Measurements from ENCODE around the gene KCNIP1. TPM values are rescaled to one million over a fixed set of nuclear protein-coding genes. Genes with fewer than 3 reads are reported as not detected.

The KCNIP1 gene
- polyA plus RNA-seq, 1 donor (not counting 4 experiments of a cell fraction or from before 2014, with no cell fraction given): not detected

GRCh38 chr5:170496662-170497028 is 7.2 kb upstream of the KCNIP1 start:
- Histone ChIP-seq H3K36me3 (ENCODE audit: control insufficient read depth in 2 of 2, extremely low read depth in 1 of 2, insufficient read depth in 2 of 2, low read length in 2 of 2) (no peaks in the 10 kb centered on the region), H3K9me1 (ENCODE audit: control insufficient read depth, extremely low read depth, insufficient read depth, low read length) (no peaks in the 10 kb centered on the region), H3K4me1 (ENCODE audit: control insufficient read depth, extremely low read depth, insufficient read depth, low read length) (peaks cover 27% of the 10 kb centered on the region), H3K4me3 (ENCODE audit: control insufficient read depth in 2 of 3, extremely low read depth in 1 of 3, insufficient read depth in 2 of 3, low read depth in 1 of 3, low read length in 3 of 3) (no peak overlapping the region), H3K27ac (ENCODE audit: control insufficient read depth, insufficient read depth, low read length) (no peak overlapping the region), H3K9me3 (ENCODE audit: control insufficient read depth, low read depth, low read length) (peaks cover 4% of the 10 kb centered on the region), H3K4me2 (ENCODE audit: control insufficient read depth, extremely low read depth, insufficient read depth, low read depth, low read length) (no peak overlapping the region), H4K20me1 (ENCODE audit: control insufficient read depth, extremely low read depth, insufficient read depth, low read length) (no peaks in the 10 kb centered on the region), H3K79me2 (ENCODE audit: control insufficient read depth, insufficient read depth, low read length) (no peaks in the 10 kb centered on the region), H3K27me3 (ENCODE audit: control insufficient read depth, extremely low read depth, insufficient read depth, low read length) (no peaks in the 10 kb centered on the region), H2AFZ (ENCODE audit: control insufficient read depth, low read length) (no peak overlapping the region), H3K9ac (ENCODE audit: control insufficient read depth, extremely low read depth, insufficient read depth, low read length) (no peak overlapping the region)
- TF ChIP-seq EZH2 (IDR thresholded peaks at IDR 0.05; ENCODE audit: low read length) (no peak), CTCF (optimal IDR thresholded peaks at IDR 0.05 in 1 of 3, IDR thresholded peaks at IDR 0.05 in 1 of 3, conservative IDR thresholded peaks at IDR 0.05 in 1 of 3; ENCODE audit: extremely low read depth in 1 of 3, insufficient read depth in 2 of 3, low read length in 3 of 3) (no peak)
- no peak for FAIRE-seq
- no peak for DNase-seq (ENCODE audit: low read depth, low spot score)
- dilution Hi-C loops (cut with MboI; ENCODE audit: extremely low pct_ligation_motif_present, low sequenced_read_pairs): no loop called here

GRCh38 chr5:170497311-170498038 is 6.3 kb upstream of the KCNIP1 start:
- no peak for TF ChIP-seq EZH2 (IDR thresholded peaks at IDR 0.05; ENCODE audit: low read length)
- no peak for TF ChIP-seq CTCF (optimal IDR thresholded peaks at IDR 0.05 in 1 of 3, IDR thresholded peaks at IDR 0.05 in 1 of 3, conservative IDR thresholded peaks at IDR 0.05 in 1 of 3; ENCODE audit: extremely low read depth in 1 of 3, insufficient read depth in 2 of 3, low read length in 3 of 3)
- no peaks in the 10 kb centered on the region for H3K9me1 ChIP-seq (ENCODE audit: control insufficient read depth, extremely low read depth, insufficient read depth, low read length)
- no peaks in the 10 kb centered on the region for H3K27me3 ChIP-seq (ENCODE audit: control insufficient read depth, extremely low read depth, insufficient read depth, low read length)
- H4K20me1 ChIP-seq (ENCODE audit: control insufficient read depth, extremely low read depth, insufficient read depth, low read length): no peaks in the 10 kb centered on the region
- DNase-seq (ENCODE audit: low read depth, low spot score) (no peak), FAIRE-seq (no peak)
- H3K9ac ChIP-seq (ENCODE audit: control insufficient read depth, extremely low read depth, insufficient read depth, low read length): no peak overlapping the region
- no peaks in the 10 kb centered on the region for H3K79me2 ChIP-seq (ENCODE audit: control insufficient read depth, insufficient read depth, low read length)
- no peak overlapping the region for H3K27ac ChIP-seq (ENCODE audit: control insufficient read depth, insufficient read depth, low read length)
- no peak overlapping the region for H3K4me2 ChIP-seq (ENCODE audit: control insufficient read depth, extremely low read depth, insufficient read depth, low read depth, low read length)
- peaks cover 4% of the 10 kb centered on the region for H3K9me3 ChIP-seq (ENCODE audit: control insufficient read depth, low read depth, low read length)
- no peak overlapping the region for H2AFZ ChIP-seq (ENCODE audit: control insufficient read depth, low read length)
- dilution Hi-C loops (cut with MboI; ENCODE audit: extremely low pct_ligation_motif_present, low sequenced_read_pairs): no loop called here
- no peaks in the 10 kb centered on the region for H3K36me3 ChIP-seq (ENCODE audit: control insufficient read depth in 2 of 2, extremely low read depth in 1 of 2, insufficient read depth in 2 of 2, low read length in 2 of 2)
- no peak overlapping the region for H3K4me3 ChIP-seq (ENCODE audit: control insufficient read depth in 2 of 3, extremely low read depth in 1 of 3, insufficient read depth in 2 of 3, low read depth in 1 of 3, low read length in 3 of 3)
- H3K4me1 ChIP-seq (ENCODE audit: control insufficient read depth, extremely low read depth, insufficient read depth, low read length): peaks cover 24% of the 10 kb centered on the region

Measured in keratinocyte (primary cell).